Glomerular visceral epithelial cell (primary cell): Measurements from ENCODE around the gene FAM118A.
A peak's percentile ranks its signal among the peaks of the same experiment; 100 is the strongest.
"Not testable (repeated sequence)": the region's sequence is repeated elsewhere in the genome, so short reads cannot be mapped to it uniquely, and the experiment has no call there.

Experiments
- DNase-seq: peaks from one replicate; pipeline ENCODE4 v3.0.0-alpha.2; 2016; ENCODE audit errors: extremely low spot score

Gene FAM118A

DNA sequence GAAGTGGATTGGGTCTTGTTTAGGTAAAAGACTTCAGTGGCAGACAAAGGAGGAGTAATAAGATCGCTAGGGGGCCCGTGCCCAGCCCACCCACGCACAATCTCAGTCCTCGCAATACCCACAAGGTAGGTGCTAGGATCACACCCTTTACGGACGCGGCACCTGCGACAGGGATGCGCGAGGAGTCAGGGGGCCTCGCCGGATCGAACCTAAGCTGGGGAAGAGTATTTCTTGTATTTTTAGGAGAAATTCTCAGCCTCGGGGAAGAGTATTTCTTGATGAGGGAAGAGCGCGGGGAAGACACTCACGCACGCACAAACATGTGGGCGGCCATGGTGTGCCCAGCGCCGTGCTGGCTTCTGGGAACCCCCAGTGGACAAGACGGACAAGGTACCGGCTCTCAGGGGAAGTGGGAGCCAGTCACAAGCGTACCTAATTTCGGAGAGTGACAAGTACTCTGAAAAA lies 745 bp upstream of the FAM118A start:
- no peak for DNase-seq

DNA sequence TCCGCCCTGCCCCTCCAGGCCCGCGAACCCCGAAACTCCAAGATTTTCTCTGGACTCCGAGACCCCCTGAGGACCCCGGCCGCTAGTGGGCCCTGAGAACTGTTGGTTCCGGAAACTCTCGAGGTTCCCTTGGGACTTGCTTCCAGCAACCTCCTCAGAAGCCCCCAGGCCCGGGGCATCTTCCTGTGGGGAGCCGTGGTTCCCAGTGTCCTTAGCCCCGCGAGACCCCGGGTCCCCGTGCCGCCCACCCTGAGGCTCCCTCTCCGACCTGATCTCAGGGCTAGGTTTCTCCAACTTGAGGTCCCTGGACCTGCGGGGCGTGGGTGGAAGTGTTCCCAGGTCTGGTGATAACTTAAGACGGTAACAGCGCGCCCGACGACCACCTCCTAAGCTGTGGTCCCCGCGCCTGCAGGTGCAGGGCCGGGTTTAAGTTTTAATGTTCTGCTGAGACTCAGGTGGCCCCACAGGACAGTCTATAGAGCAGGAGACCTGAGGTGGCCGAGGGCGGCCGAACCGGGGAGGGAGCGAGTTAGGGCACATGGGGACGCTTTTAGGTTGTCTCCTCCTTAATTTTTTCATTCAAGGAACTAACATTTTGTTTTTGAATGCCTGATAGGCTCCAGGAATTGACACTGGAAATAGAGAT lies 720 bp downstream of the FAM118A start:
- DNase-seq: no peak

GRCh38 chr22:45310977-45311531 lies 1.3 kb downstream of the FAM118A start:
- no peak for DNase-seq

DNA sequence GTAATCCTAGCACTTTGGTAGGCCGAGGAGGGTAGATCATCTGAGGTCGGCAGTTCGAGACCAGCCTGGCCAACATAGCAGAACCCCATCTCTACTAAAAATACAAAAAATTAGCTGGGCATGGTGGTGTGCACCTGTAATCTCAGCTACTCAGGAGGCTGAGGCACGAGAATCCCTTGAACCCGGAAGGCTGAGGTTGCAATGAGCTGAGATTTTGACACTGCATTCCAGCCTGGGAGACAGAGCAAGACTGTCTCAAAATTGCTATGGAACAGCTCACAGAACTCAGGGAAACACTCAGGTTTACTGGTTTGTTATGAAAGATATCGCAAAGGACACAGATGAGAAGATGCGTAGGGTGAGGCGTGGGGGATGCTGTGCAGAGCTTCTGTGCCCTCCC lies 2.7 kb downstream of the FAM118A start:
- no peak for DNase-seq

GRCh38 chr22:45312856-45313255 lies 3.1 kb downstream of the FAM118A start:
- no peak for DNase-seq

- no peak for DNase-seq
Observed at GRCh38 chr22:45314054-45314721, 4.5 kb downstream of the FAM118A start.

GRCh38 chr22:45314786-45315185 lies 5.1 kb downstream of the FAM118A start:
- DNase-seq: no peak

DNA sequence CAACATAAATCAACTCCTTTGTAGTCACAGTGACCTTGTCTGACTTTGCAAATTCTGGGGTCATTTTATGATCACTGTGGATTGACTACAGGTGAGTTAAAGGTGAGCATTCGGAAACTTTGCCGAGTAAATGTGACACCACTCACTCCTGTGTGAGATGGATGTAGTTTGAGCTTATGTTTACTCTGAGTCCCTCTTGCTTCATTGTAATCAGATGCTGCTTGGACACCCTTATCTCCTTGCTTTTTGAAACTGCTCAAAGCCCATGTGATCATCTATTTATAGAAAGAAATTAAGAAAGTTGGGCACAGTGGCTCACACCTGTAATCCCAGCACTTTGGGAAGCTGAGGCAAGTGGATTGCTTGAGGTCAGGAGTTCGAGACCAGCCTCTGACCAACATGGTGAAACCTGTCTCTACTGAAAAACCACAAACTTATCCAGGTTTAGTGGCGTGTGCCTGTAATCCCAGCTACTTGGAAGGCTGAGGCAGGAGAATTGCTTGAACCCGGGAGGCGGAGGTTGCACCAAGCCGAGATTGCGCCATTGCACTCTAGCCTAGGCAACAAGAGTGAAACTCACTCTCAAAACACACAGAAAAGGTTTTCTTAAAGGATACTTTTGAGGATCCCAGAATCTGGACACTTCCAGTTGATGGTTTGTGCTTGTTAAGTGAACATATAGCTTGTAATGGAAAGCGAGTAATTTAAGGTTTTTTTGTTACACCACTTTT lies 7.2 kb downstream of the FAM118A start:
- DNase-seq: no peak

- DNase-seq: no peak
Observed at GRCh38 chr22:45317551-45318167, 7.9 kb downstream of the FAM118A start.

DNA sequence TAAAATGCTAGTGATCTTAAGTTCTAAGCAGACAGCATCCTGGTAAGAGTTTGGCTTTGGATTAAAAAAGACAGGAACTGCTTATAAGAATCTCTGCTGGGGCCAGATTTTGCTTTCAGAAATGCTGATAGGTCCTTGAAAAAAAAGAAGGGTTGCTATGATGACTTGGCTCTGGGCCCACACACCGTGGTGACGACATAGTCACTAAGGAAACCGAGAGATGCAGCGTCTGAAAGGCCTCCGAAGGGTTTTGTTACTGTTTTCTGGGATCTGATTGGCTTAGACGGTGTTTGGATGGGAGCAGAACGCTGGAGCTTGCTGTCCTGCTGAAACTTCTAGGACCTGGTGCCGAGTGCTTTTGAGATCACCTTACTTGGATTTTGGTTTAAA lies 8.4 kb downstream of the FAM118A start:
- DNase-seq: peak; percentile 67

- peak; percentile 11 for DNase-seq
Observed at GRCh38 chr22:45318558-45319323, 9.0 kb downstream of the FAM118A start.

GRCh38 chr22:45319324-45319685 lies 9.6 kb downstream of the FAM118A start:
- DNase-seq: peak; percentile 8

- no peak for DNase-seq
Observed at GRCh38 chr22:45320357-45320976, 10.7 kb downstream of the FAM118A start.

DNA sequence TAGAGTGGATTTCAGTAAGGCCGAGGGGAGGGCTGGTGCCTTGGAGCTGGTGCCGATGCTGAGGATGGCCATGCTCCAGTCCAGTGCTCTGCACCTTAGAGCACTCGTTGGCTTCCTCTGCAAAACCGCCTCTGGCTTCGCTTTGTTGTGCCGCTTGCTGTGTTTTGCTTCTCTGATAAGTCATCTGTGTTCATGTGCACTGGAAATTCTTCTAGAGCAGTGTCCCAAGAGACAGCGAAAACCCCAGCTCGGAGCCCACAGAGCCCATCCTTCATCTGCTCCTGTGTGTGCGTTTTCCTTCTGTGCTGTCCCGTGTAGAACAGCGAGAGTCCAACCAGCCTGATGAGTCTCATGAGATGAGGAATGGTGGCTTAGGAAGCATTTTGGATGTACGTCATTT lies 12.1 kb downstream of the FAM118A start:
- DNase-seq: no peak

DNA sequence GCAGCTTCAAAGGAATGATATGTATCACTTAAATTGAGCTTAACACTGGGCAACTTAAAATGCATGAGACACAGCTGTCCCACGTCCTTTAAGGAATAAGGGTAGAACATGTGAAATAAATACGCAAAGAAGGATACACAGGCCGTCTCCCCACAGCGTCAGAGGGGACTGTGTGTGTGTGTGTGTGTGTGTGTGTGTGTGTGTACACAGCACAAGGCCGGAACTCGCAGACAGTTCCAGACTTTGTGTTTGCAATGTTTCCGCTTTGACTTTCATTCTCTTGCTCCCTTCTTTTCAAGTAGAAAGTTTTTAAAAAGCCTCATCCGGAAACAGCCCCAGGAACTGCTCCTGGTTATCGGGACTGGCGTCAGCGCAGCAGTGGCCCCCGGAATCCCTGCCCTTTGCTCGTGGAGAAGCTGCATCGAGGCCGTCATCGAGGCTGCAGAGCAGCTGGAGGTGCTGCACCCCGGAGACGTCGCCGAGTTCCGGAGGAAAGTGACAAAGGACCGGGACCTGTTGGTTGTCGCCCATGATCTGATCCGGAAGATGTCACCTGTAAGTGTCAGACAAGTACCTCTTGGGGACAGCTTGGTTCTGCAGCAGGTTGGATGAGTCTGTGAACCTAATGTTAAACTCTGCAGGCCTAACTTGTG lies 13.3 kb downstream of the FAM118A start:
- DNase-seq: no peak

DNA sequence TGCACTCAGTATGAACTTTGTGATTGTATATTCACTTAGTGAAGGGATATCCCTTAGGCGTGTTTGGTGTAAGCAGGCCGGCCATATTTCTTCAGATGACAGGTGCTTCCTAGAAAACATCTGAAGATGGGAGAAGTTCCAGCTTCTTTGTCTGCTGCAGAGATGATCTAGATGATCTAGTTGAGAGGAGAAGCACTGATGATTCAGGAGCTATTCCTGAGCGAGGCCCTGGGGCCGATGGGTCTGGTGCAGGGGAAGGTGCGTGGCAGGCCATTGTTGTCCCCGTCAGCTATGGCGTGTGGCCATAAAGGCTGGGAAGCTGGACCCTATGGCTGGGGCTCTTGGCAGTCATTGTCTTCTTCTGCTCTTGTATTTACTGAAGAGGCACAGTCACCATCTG lies 14.0 kb downstream of the FAM118A start:
- no peak for DNase-seq

GRCh38 chr22:45324311-45324711 lies 14.6 kb downstream of the FAM118A start:
- no peak for DNase-seq

GRCh38 chr22:45328261-45328660 lies 18.5 kb downstream of the FAM118A start:
- DNase-seq: not testable (repeated sequence)

- no peak for DNase-seq
Observed at GRCh38 chr22:45328822-45329529, 19.2 kb downstream of the FAM118A start.

DNA sequence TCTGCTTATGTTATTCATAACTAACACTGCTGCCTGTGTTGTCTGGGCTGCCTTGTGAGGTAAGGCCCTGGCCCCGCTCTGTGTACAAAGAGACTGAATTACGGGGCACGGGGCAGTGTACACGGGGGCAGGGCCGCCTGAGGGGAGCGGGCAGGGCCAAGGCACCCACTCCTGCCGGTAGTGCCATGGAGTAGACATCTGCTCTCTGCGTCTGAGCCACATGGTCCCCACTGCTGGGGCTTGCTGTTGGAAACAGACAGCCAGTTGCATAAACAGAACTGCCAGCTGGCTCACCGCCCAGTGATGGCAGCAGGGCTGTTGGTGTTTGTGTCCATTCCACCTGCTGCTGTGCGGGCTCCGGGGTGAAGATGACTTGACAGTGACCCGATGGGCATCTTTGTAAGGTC lies 19.8 kb downstream of the FAM118A start:
- DNase-seq: no peak
